ENCODE measurements around the gene NPAT. TPM values are rescaled to one million over a fixed set of nuclear protein-coding genes. Genes with fewer than 3 reads are reported as not detected.

Gene NPAT
- total RNA-seq, 1 experiment from 2014 or later = 27.9 TPM

DNA sequence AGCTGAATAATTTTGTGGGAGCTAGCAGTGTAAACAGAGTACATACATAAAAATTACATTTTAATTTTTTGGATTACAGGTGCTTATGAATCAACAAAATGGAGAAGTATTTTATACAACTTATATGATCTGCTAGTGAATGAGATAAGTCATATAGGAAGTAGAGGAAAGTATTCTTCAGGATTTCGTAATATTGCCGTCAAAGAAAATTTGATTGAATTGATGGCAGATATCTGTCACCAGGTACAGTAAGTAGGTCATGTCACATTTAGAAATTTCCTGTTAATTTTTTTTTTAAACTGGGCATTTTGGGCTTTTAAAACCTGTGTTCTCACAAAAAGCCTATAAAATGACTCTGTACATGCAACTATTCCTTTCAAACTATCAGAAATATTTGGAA, 24.4 kb upstream of the NPAT start:
- H3K4me3 ChIP-seq (ENCODE audit: low read depth, low read length, poor library complexity, severe bottlenecking) = no peak overlapping the region
- H3K27ac ChIP-seq (ENCODE audit: low read depth, low read length, poor library complexity, severe bottlenecking) = no peak overlapping the region
- POLR2A ChIA-PET (ENCODE audit: low non-redundant PET) = no interaction called here
- TF ChIP-seq, protein P1, sequence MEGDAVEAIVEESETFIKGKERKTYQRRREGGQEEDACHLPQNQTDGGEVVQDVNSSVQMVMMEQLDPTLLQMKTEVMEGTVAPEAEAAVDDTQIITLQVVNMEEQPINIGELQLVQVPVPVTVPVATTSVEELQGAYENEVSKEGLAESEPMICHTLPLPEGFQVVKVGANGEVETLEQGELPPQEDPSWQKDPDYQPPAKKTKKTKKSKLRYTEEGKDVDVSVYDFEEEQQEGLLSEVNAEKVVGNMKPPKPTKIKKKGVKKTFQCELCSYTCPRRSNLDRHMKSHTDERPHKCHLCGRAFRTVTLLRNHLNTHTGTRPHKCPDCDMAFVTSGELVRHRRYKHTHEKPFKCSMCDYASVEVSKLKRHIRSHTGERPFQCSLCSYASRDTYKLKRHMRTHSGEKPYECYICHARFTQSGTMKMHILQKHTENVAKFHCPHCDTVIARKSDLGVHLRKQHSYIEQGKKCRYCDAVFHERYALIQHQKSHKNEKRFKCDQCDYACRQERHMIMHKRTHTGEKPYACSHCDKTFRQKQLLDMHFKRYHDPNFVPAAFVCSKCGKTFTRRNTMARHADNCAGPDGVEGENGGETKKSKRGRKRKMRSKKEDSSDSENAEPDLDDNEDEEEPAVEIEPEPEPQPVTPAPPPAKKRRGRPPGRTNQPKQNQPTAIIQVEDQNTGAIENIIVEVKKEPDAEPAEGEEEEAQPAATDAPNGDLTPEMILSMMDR (conservative IDR thresholded peaks at IDR 0.05; ENCODE audit: low read depth, low read length) = no peak
- no peak for TF ChIP-seq EZH2 (IDR thresholded peaks at IDR 0.05; ENCODE audit: borderline replicate concordance, low read depth, low read length, poor library complexity, severe bottlenecking)
- BruUV-seq (replicated peaks) = no TSS peak
- DNase-seq (ENCODE audit: low spot score) = no peak
- H3K36me3 ChIP-seq (ENCODE audit: insufficient read depth, low read length, poor library complexity, severe bottlenecking) = peaks cover 29% of the 10 kb centered on the region
- intact Hi-C loops (cut with micrococcal nuclease; ENCODE audit: unreplicated experiment) = no loop called here
- no peaks in the 10 kb centered on the region for H3K4me1 ChIP-seq (ENCODE audit: insufficient read depth, low read length, poor library complexity, severe bottlenecking)
- no peaks in the 10 kb centered on the region for H3K9me3 ChIP-seq (ENCODE audit: low read depth, low read length, poor library complexity, severe bottlenecking)
- CTCF ChIA-PET = no interaction called here
- no peaks in the 10 kb centered on the region for H3K27me3 ChIP-seq (replicated peaks; ENCODE audit: insufficient read depth, low read depth, low read length, poor library complexity)

- Histone ChIP-seq H3K27ac (ENCODE audit: low read depth, low read length, poor library complexity, severe bottlenecking) (no peak overlapping the region), H3K9me3 (ENCODE audit: low read depth, low read length, poor library complexity, severe bottlenecking) (no peaks in the 10 kb centered on the region), H3K36me3 (ENCODE audit: insufficient read depth, low read length, poor library complexity, severe bottlenecking) (peaks cover 23% of the 10 kb centered on the region), H3K4me1 (ENCODE audit: insufficient read depth, low read length, poor library complexity, severe bottlenecking) (no peaks in the 10 kb centered on the region), H3K4me3 (ENCODE audit: low read depth, low read length, poor library complexity, severe bottlenecking) (no peak overlapping the region), H3K27me3 (replicated peaks; ENCODE audit: insufficient read depth, low read depth, low read length, poor library complexity) (no peaks in the 10 kb centered on the region)
- DNase-seq (ENCODE audit: low spot score) = no peak
- TF ChIP-seq, protein P1 (conservative IDR thresholded peaks at IDR 0.05; ENCODE audit: low read depth, low read length) = no peak
- no peak for TF ChIP-seq EZH2 (IDR thresholded peaks at IDR 0.05; ENCODE audit: borderline replicate concordance, low read depth, low read length, poor library complexity, severe bottlenecking)
- intact Hi-C loops (cut with micrococcal nuclease; ENCODE audit: unreplicated experiment) = no loop called here
- BruUV-seq (replicated peaks) = no TSS peak
- POLR2A ChIA-PET (ENCODE audit: low non-redundant PET) = interaction anchor here (0.7 kb wide), 1 partner anchor 1358 kb away, joined by 3 read pairs; no protein-coding TSS in a partner anchor
- CTCF ChIA-PET = no interaction called here
Observed at GRCh38 chr11:108246308-108246707, 23.9 kb upstream of the NPAT start.

DNA sequence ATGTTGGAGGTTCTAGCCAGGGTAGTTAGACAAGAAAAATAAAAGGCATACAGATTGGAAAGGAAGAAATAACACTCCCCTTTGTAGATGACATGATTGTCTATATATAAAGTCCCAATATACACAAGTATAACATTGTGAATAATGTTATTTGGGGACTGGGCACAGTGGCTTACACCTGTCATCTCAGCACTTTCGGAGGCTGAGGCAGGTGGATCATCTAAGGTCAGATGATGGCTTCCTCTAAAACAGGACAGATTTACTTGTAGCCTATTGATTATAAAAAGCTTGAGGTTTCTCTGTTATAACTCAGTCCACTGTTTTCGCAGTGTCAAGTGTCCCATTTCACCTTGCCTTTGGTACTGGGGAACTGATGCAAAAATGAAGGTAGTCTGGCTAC, 20.0 kb upstream of the NPAT start:
- Histone ChIP-seq H3K36me3 (ENCODE audit: insufficient read depth, low read length, poor library complexity, severe bottlenecking) (peaks cover 11% of the 10 kb centered on the region), H3K4me1 (ENCODE audit: insufficient read depth, low read length, poor library complexity, severe bottlenecking) (no peaks in the 10 kb centered on the region), H3K27me3 (replicated peaks; ENCODE audit: insufficient read depth, low read depth, low read length, poor library complexity) (no peaks in the 10 kb centered on the region), H3K4me3 (ENCODE audit: low read depth, low read length, poor library complexity, severe bottlenecking) (no peak overlapping the region), H3K9me3 (ENCODE audit: low read depth, low read length, poor library complexity, severe bottlenecking) (no peaks in the 10 kb centered on the region), H3K27ac (ENCODE audit: low read depth, low read length, poor library complexity, severe bottlenecking) (no peak overlapping the region)
- intact Hi-C loops (cut with micrococcal nuclease; ENCODE audit: unreplicated experiment) = no loop called here
- no TSS peak for BruUV-seq (replicated peaks)
- TF ChIP-seq EZH2 (IDR thresholded peaks at IDR 0.05; ENCODE audit: borderline replicate concordance, low read depth, low read length, poor library complexity, severe bottlenecking) = no peak
- TF ChIP-seq, protein P1 (conservative IDR thresholded peaks at IDR 0.05; ENCODE audit: low read depth, low read length) = no peak
- CTCF ChIA-PET = no interaction called here
- no peak for DNase-seq (ENCODE audit: low spot score)
- POLR2A ChIA-PET (ENCODE audit: low non-redundant PET) = no interaction called here

All from A673 (cell line).